ENCODE measurements around the gene TMUB2. TPM values are rescaled to one million over a fixed set of nuclear protein-coding genes. Genes with fewer than 3 reads are reported as not detected.

TMUB2 gene
- total RNA-seq, 5 donors from 2014 or later (not counting 1 experiment from before 2014, with no cell fraction given) = 42.0 to 46.6 (median 43.0) TPM

DNA sequence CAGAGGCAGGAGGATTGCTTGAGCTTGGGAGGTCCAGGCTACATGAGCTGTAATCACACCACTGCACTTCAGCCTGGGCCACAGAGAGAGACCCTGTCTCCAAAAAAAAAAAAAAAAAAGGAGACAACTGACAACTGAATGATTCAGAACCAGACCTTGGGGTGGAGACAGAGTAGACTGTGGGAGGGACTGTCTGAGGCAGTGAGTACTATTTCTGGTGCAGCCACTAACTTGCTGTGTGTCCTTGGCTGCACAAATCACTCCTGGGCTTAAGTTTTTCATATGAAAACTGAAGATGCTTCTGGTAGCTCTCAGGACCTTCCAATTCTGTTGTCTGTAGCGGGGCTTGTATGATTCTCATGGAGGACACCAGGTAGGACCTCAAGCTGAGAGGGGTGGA, 10.5 kb upstream of the TMUB2 start:
- no peak overlapping the region for H3K4me3 Mint-ChIP-seq
- Histone ChIP-seq H3K4me3 (ENCODE audit: control insufficient read depth in 1 of 2, extremely low read depth in 1 of 2, low read length in 1 of 2) (no peak overlapping the region), H3K36me3 (ENCODE audit: control insufficient read depth in 2 of 2, extremely low read depth in 1 of 2, insufficient read depth in 1 of 2, low read length in 1 of 2) (peaks cover 12 to 13% of the 10 kb centered on the region in 2 donors), H3K9me3 (no peaks in the 10 kb centered on the region), H3K27me3 (replicated peaks in 1 of 2; ENCODE audit: control insufficient read depth in 2 of 2, extremely low read depth in 1 of 2, insufficient read depth in 2 of 2, low read length in 1 of 2) (no peaks in the 10 kb centered on the region), H3K27ac (ENCODE audit: low read length) (no peak overlapping the region), H3K4me1 (ENCODE audit: control insufficient read depth in 1 of 2, extremely low read depth in 1 of 2, insufficient read depth in 2 of 2, low read length in 2 of 2) (no peaks in the 10 kb centered on the region)
- H3K27ac Mint-ChIP-seq = peak overlapping the region in 1 of 2 donors; percentile 27
- DNase-seq (no peak), ATAC-seq (replicated peaks in 1 of 4) (no peak)
- WGBS (ENCODE audit: insufficient coverage) = 100% methylated on average over 1 of the region's 1 CpG
- H3K36me3 Mint-ChIP-seq = peaks cover 13% of the 10 kb centered on the region
- H3K4me1 Mint-ChIP-seq = peaks cover 0 to 4% (median 0%) of the 10 kb centered on the region in 3 donors
- H3K27me3 Mint-ChIP-seq = no peaks in the 10 kb centered on the region
- CTCF ChIA-PET = interaction anchor here in 1 of 2 donors (0.6 to 0.7 kb wide), 2 partner anchors 13 to 1665 kb away, joined by 3 to 5 read pairs; no protein-coding TSS in a partner anchor
- POLR2A ChIA-PET = no interaction called here
- H3K9me3 Mint-ChIP-seq = no peaks in the 10 kb centered on the region

GRCh38 chr17:44176671-44177501, 9.9 kb upstream of the TMUB2 start:
- H3K27me3 Mint-ChIP-seq = no peaks in the 10 kb centered on the region
- H3K4me3 Mint-ChIP-seq = no peak overlapping the region
- no peak overlapping the region for H3K27ac ChIP-seq (ENCODE audit: low read length)
- WGBS (ENCODE audit: insufficient coverage) = 99% methylated on average over 48 of the region's 54 CpGs
- H3K36me3 Mint-ChIP-seq = peaks cover 17% of the 10 kb centered on the region
- H3K4me3 ChIP-seq (ENCODE audit: control insufficient read depth in 1 of 2, extremely low read depth in 1 of 2, low read length in 1 of 2) = no peak overlapping the region
- peaks cover 12 to 17% of the 10 kb centered on the region in 2 donors for H3K36me3 ChIP-seq (ENCODE audit: control insufficient read depth in 2 of 2, extremely low read depth in 1 of 2, insufficient read depth in 1 of 2, low read length in 1 of 2)
- DNase-seq (no peak), ATAC-seq (replicated peaks in 1 of 4) (no peak)
- H3K9me3 ChIP-seq = no peaks in the 10 kb centered on the region
- peaks cover 0 to 7% (median 3%) of the 10 kb centered on the region in 3 donors for H3K4me1 Mint-ChIP-seq
- no peaks in the 10 kb centered on the region for H3K9me3 Mint-ChIP-seq
- H3K27ac Mint-ChIP-seq = peak overlapping the region in 1 of 2 donors; percentile 27
- CTCF ChIA-PET = interaction anchor here in 1 of 2 donors (0.6 kb wide), 1 partner anchor 14 kb away, joined by 3 read pairs; no protein-coding TSS in a partner anchor
- no peaks in the 10 kb centered on the region for H3K27me3 ChIP-seq (replicated peaks in 1 of 2; ENCODE audit: control insufficient read depth in 2 of 2, extremely low read depth in 1 of 2, insufficient read depth in 2 of 2, low read length in 1 of 2)
- POLR2A ChIA-PET = no interaction called here
- no peaks in the 10 kb centered on the region for H3K4me1 ChIP-seq (ENCODE audit: control insufficient read depth in 1 of 2, extremely low read depth in 1 of 2, insufficient read depth in 2 of 2, low read length in 2 of 2)

DNA sequence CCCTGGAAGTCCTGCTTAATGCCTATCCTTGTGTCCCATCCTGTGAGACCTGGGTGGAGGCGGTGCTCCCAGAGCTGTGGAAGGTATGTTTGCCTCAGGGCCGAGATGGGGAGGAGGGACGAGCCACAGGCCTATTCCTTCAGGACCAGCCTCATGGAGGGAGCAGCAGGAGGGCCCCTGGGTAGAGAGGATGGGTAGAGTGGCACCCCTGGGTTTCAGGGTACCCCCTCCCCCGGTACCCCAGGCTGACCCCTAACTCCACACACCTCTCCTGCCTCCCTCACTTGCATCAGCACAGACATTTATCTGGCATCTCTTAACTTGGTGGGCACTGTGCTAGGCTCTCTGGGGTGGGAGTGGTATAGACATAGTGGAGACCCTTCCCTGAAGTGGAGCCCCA, 9.1 kb upstream of the TMUB2 start:
- Histone ChIP-seq H3K27me3 (replicated peaks in 1 of 2; ENCODE audit: control insufficient read depth in 2 of 2, extremely low read depth in 1 of 2, insufficient read depth in 2 of 2, low read length in 1 of 2) (no peaks in the 10 kb centered on the region), H3K36me3 (ENCODE audit: control insufficient read depth in 2 of 2, extremely low read depth in 1 of 2, insufficient read depth in 1 of 2, low read length in 1 of 2) (peaks cover 16 to 24% of the 10 kb centered on the region in 2 donors), H3K9me3 (no peaks in the 10 kb centered on the region), H3K4me3 (ENCODE audit: control insufficient read depth in 1 of 2, extremely low read depth in 1 of 2, low read length in 1 of 2) (no peak overlapping the region), H3K4me1 (ENCODE audit: control insufficient read depth in 1 of 2, extremely low read depth in 1 of 2, insufficient read depth in 2 of 2, low read length in 2 of 2) (no peaks in the 10 kb centered on the region), H3K27ac (ENCODE audit: low read length) (no peak overlapping the region)
- CTCF ChIA-PET = no interaction called here
- Mint-ChIP-seq H3K27me3 (no peaks in the 10 kb centered on the region), H3K4me1 (peaks cover 0 to 13% (median 8%) of the 10 kb centered on the region in 3 donors), H3K27ac (peak overlapping the region in 1 of 2 donors; percentile 64), H3K36me3 (peaks cover 20% of the 10 kb centered on the region), H3K9me3 (no peaks in the 10 kb centered on the region), H3K4me3 (no peak overlapping the region)
- DNase-seq (no peak), ATAC-seq (replicated peaks in 1 of 4) (no peak)
- WGBS (ENCODE audit: insufficient coverage) = 100% methylated on average over 1 of the region's 4 CpGs
- POLR2A ChIA-PET = no interaction called here

DNA sequence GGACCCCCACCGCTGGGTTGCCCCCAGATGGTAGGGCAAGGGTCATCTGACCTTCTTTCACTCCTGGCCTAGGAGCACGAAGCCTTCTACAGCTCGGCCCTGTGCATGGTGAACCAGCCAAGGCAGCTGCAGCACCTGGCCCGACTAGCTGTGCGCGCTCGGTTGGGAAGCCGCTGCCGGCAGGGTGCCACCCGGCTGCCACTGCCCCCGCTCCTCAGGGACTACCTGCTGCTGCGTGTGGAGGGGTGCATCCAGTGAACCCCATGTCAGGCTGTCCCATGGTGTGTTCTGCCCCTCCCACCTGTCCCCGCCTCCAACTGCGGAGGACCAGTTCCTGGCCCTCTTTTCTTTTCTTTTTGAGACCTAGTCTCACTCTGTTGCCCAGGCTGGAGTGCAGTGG, 8.6 kb upstream of the TMUB2 start:
- DNase-seq = no peak
- no peak overlapping the region for H3K27ac Mint-ChIP-seq
- WGBS (ENCODE audit: insufficient coverage) = 98% methylated on average over 13 of the region's 14 CpGs
- H3K4me1 ChIP-seq (ENCODE audit: control insufficient read depth in 1 of 2, extremely low read depth in 1 of 2, insufficient read depth in 2 of 2, low read length in 2 of 2) = no peaks in the 10 kb centered on the region
- no peaks in the 10 kb centered on the region for H3K9me3 ChIP-seq
- no peak overlapping the region for H3K4me3 ChIP-seq (ENCODE audit: control insufficient read depth in 1 of 2, extremely low read depth in 1 of 2, low read length in 1 of 2)
- H3K36me3 ChIP-seq (ENCODE audit: control insufficient read depth in 2 of 2, extremely low read depth in 1 of 2, insufficient read depth in 1 of 2, low read length in 1 of 2) = peaks cover 16 to 24% of the 10 kb centered on the region in 2 donors
- H3K27me3 ChIP-seq (replicated peaks in 1 of 2; ENCODE audit: control insufficient read depth in 2 of 2, extremely low read depth in 1 of 2, insufficient read depth in 2 of 2, low read length in 1 of 2) = no peaks in the 10 kb centered on the region
- CTCF ChIA-PET = no interaction called here
- ATAC-seq (replicated peaks in 1 of 4) = no peak
- no peaks in the 10 kb centered on the region for H3K27me3 Mint-ChIP-seq
- H3K4me3 Mint-ChIP-seq = no peak overlapping the region
- H3K36me3 Mint-ChIP-seq = peaks cover 20% of the 10 kb centered on the region
- H3K4me1 Mint-ChIP-seq = peaks cover 0 to 14% (median 9%) of the 10 kb centered on the region in 3 donors
- POLR2A ChIA-PET = no interaction called here
- H3K9me3 Mint-ChIP-seq = no peaks in the 10 kb centered on the region
- no peak overlapping the region for H3K27ac ChIP-seq (ENCODE audit: low read length)

DNA sequence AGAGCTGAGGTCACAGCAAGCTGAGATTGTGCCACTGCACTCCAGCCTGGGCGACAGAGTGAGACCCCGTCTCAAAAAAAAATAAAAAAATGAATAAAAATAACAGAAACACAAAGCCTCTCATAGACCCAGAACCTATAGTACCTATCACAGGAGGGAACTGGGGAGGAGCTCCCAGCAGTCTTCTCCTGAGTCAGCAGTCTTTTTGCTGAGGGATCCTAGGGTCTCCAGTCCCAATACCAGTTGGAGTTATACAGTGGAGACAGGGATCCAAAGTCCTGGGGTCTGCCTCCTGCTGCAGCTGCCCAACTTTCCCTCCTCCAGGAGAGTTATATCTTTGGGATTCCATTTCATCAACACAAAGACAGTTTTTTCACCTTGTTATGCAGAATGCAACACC, 3.7 kb upstream of the TMUB2 start:
- Mint-ChIP-seq H3K27me3 (no peaks in the 10 kb centered on the region), H3K4me3 (no peak overlapping the region), H3K9me3 (no peaks in the 10 kb centered on the region), H3K27ac (peak overlapping the region in 1 of 2 donors; percentile 39), H3K36me3 (peaks cover 10% of the 10 kb centered on the region), H3K4me1 (peaks cover 28 to 51% (median 46%) of the 10 kb centered on the region in 3 donors)
- no peaks in the 10 kb centered on the region for H3K9me3 ChIP-seq
- DNase-seq (no peak), ATAC-seq (replicated peaks in 1 of 4) (no peak)
- H3K36me3 ChIP-seq (ENCODE audit: control insufficient read depth in 2 of 2, extremely low read depth in 1 of 2, insufficient read depth in 1 of 2, low read length in 1 of 2) = peaks cover 9 to 17% of the 10 kb centered on the region in 2 donors
- peaks cover 9 to 32% of the 10 kb centered on the region in 2 experiments for H3K4me1 ChIP-seq (ENCODE audit: control insufficient read depth in 1 of 2, extremely low read depth in 1 of 2, insufficient read depth in 2 of 2, low read length in 2 of 2)
- WGBS (ENCODE audit: insufficient coverage) = no CpG with 5 or more reads among the region's 2 CpGs
- no peak overlapping the region for H3K4me3 ChIP-seq (ENCODE audit: control insufficient read depth in 1 of 2, extremely low read depth in 1 of 2, low read length in 1 of 2)
- ChIA-PET CTCF (no interaction called here), POLR2A (no interaction called here)
- H3K27me3 ChIP-seq (replicated peaks in 1 of 2; ENCODE audit: control insufficient read depth in 2 of 2, extremely low read depth in 1 of 2, insufficient read depth in 2 of 2, low read length in 1 of 2) = no peaks in the 10 kb centered on the region
- H3K27ac ChIP-seq (ENCODE audit: low read length) = no peak overlapping the region

DNA sequence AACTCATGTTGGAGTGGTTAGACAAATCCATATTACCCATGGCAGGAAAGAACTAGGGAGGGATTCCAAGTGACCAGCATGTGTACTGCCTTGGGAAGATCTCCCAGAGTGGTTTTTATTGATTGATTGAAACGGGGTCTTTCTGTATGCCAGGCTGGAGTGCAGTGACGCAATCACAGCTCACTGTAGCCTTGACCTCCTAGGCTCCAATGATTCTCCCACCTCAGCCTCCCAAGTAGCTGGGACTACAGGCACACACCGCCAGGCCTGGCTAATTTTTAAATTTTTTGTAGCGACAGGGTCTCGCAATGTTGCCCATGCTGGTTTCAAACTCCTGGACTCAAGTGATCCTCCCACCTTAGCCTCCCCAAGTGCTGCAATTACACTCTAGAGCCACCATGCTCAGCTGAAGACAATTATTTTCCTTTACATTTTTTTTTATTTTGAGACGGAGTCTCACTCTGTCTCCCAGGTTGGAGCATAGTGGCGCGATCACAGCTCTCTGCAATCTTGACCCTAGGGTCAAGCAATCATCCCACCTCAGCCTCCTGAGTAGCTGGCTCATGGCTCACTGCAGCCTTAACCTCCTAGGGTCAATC, 2.5 kb upstream of the TMUB2 start:
- H3K27me3 ChIP-seq (replicated peaks in 1 of 2; ENCODE audit: control insufficient read depth in 2 of 2, extremely low read depth in 1 of 2, insufficient read depth in 2 of 2, low read length in 1 of 2) = no peaks in the 10 kb centered on the region
- peaks cover 11 to 39% of the 10 kb centered on the region in 2 experiments for H3K4me1 ChIP-seq (ENCODE audit: control insufficient read depth in 1 of 2, extremely low read depth in 1 of 2, insufficient read depth in 2 of 2, low read length in 2 of 2)
- H3K9me3 ChIP-seq = no peaks in the 10 kb centered on the region
- peak overlapping the region; percentile 28 to 99 (median 99) for H3K4me3 Mint-ChIP-seq
- no peak overlapping the region for H3K4me3 ChIP-seq (ENCODE audit: control insufficient read depth in 1 of 2, extremely low read depth in 1 of 2, low read length in 1 of 2)
- ChIA-PET CTCF (interaction anchor here in 1 of 2 donors (1.4 to 2.8 kb wide), 2 partner anchors 16 to 61 kb away, joined by 3 to 12 read pairs; partner anchors contain the start of gene HDAC5), POLR2A (no interaction called here)
- no peak for DNase-seq
- WGBS (ENCODE audit: insufficient coverage) = 98% methylated on average over 6 of the region's 8 CpGs
- H3K27ac Mint-ChIP-seq = peak overlapping the region in 1 of 2 donors; percentile 22
- ATAC-seq (replicated peaks in 1 of 4) = no peak
- H3K27me3 Mint-ChIP-seq = no peaks in the 10 kb centered on the region
- peaks cover 9 to 18% of the 10 kb centered on the region in 2 donors for H3K36me3 ChIP-seq (ENCODE audit: control insufficient read depth in 2 of 2, extremely low read depth in 1 of 2, insufficient read depth in 1 of 2, low read length in 1 of 2)
- H3K4me1 Mint-ChIP-seq = peaks cover 32 to 57% (median 52%) of the 10 kb centered on the region in 3 donors
- no peaks in the 10 kb centered on the region for H3K9me3 Mint-ChIP-seq
- H3K36me3 Mint-ChIP-seq = peaks cover 7% of the 10 kb centered on the region
- no peak overlapping the region for H3K27ac ChIP-seq (ENCODE audit: low read length)
